ENCODE results near the gene PPARA. TPM values are rescaled to one million over a fixed set of nuclear protein-coding genes. Genes with fewer than 3 reads are reported as not detected.

PPARA gene
- total and polyA plus RNA-seq, 11 donors, result 21.1 to 96.4 (median 80.4) TPM

- intact Hi-C loops (cut with DNase I), result no loop called here
These were observed 52.7 kb downstream of the PPARA start for GRCh38 chr22:46202897-46203600.

GRCh38 chr22:46203601-46203980 lies 53.3 kb downstream of the PPARA start:
- H3K27ac ChIP-seq, result no peak overlapping the region
- TF ChIP-seq CTCF (IDR thresholded peaks at IDR 0.05) (no peak), POLR2A (IDR thresholded peaks at IDR 0.05) (no peak)
- ATAC-seq, result no peak
- H3K36me3 ChIP-seq, result peaks cover 0 to 78% (median 40%) of the 10 kb centered on the region in 9 donors
- H3K27me3 ChIP-seq, result no peaks in the 10 kb centered on the region
- H3K4me3 ChIP-seq, result no peak overlapping the region
- peaks cover 0 to 16% (median 0%) of the 10 kb centered on the region in 12 donors for H3K9me3 ChIP-seq
- DNase-seq, result no peak
- intact Hi-C loops (cut with DNase I), result no loop called here
- H3K4me1 ChIP-seq, result peaks cover 0 to 15% (median 6%) of the 10 kb centered on the region in 12 donors
- 91 to 94% (median 93%) methylated on average over 7 of the region's 7 CpGs for WGBS, 4 donors

More at GRCh38 chr22:46202897-46203600, 52.7 kb downstream of the PPARA start:
- ATAC-seq (no peak), DNase-seq (no peak)
- Histone ChIP-seq H3K27ac (no peak overlapping the region), H3K4me3 (no peak overlapping the region), H3K4me1 (peaks cover 0 to 15% (median 6%) of the 10 kb centered on the region in 12 donors), H3K9me3 (peaks cover 0 to 13% (median 0%) of the 10 kb centered on the region in 12 donors), H3K36me3 (peaks cover 0 to 78% (median 45%) of the 10 kb centered on the region in 9 donors), H3K27me3 (no peaks in the 10 kb centered on the region)
- no peak for TF ChIP-seq POLR2A (IDR thresholded peaks at IDR 0.05)
- no peak for TF ChIP-seq CTCF (IDR thresholded peaks at IDR 0.05)
- 87 to 92% (median 90%) methylated on average over 12 of the region's 12 CpGs for WGBS, 4 donors

- WGBS, 4 donors, result 97 to 99% (median 98%) methylated on average over 1 of the region's 1 CpG
- ATAC-seq (no peak), DNase-seq (no peak)
- Histone ChIP-seq H3K27ac (no peak overlapping the region), H3K9me3 (peaks cover 0 to 31% (median 10%) of the 10 kb centered on the region in 12 donors), H3K4me3 (no peak overlapping the region), H3K4me1 (no peaks in the 10 kb centered on the region), H3K36me3 (peaks cover 0 to 70% (median 35%) of the 10 kb centered on the region in 9 donors), H3K27me3 (no peaks in the 10 kb centered on the region)
- intact Hi-C loops (cut with DNase I), result no loop called here
- TF ChIP-seq CTCF (IDR thresholded peaks at IDR 0.05), result no peak
- no peak for TF ChIP-seq POLR2A (IDR thresholded peaks at IDR 0.05)
These were observed 58.9 kb downstream of the PPARA start for GRCh38 chr22:46209262-46209661.

- intact Hi-C loops (cut with DNase I), result no loop called here
- ATAC-seq (no peak), DNase-seq (no peak)
- Histone ChIP-seq H3K4me1 (no peaks in the 10 kb centered on the region), H3K9me3 (peaks cover 0 to 26% (median 10%) of the 10 kb centered on the region in 12 donors), H3K36me3 (peaks cover 0 to 72% (median 44%) of the 10 kb centered on the region in 9 donors), H3K4me3 (no peak overlapping the region), H3K27me3 (no peaks in the 10 kb centered on the region), H3K27ac (no peak overlapping the region)
- WGBS, 4 donors, result 90 to 99% (median 95%) methylated on average over 4 of the region's 4 CpGs
- TF ChIP-seq POLR2A (IDR thresholded peaks at IDR 0.05), result no peak
- TF ChIP-seq CTCF (IDR thresholded peaks at IDR 0.05), result no peak
These were observed 61.9 kb downstream of the PPARA start for GRCh38 chr22:46212195-46212594.
